GM10248 (cell line): ENCODE results near the gene ARHGAP21.

Experiments used
- CTCF ChIA-PET: fragments of 300-600 bp; sonication (Branson Sonifier 250); formaldehyde crosslinking; extraction: SDS; loops from one replicate; lab custom pipeline; 2021; ENCODE audit warnings: antibody characterized with exemption; lab: Yijun Ruan, JAX
- POLR2A ChIA-PET: fragments of 350-650 bp; sonication (Branson Sonifier 250); formaldehyde crosslinking; extraction: SDS; loops from one replicate; lab custom pipeline; 2020; ENCODE audit warnings: antibody characterized with exemption; lab: Yijun Ruan, JAX
- DNase-seq: peaks from one replicate; pipeline ENCODE4 v3.0.0; 2012; ENCODE audit errors: extremely low spot score
- CTCF ChIP-seq: IDR thresholded peaks from 2 replicates; pipeline ENCODE4 v1.5.1; 2012; ENCODE audit warnings: mild to moderate bottlenecking, low read depth; ENCODE audit errors: extremely low read depth, missing control alignments, control extremely low read depth

Gene ARHGAP21

GRCh38 chr10:24569330-24569796 lies 154.3 kb downstream of the ARHGAP21 start:
- no peak for TF ChIP-seq CTCF
- CTCF ChIA-PET, result interaction anchor here (1.6 kb wide), 1 partner anchor 13 kb away, joined by 4 read pairs; no protein-coding TSS in a partner anchor
- POLR2A ChIA-PET, result no interaction called here
- no peak for DNase-seq

GRCh38 chr10:24568042-24568441 lies 155.6 kb downstream of the ARHGAP21 start:
- ChIA-PET CTCF (no interaction called here), POLR2A (no interaction called here)
- DNase-seq, result no peak
- TF ChIP-seq CTCF, result no peak

GRCh38 chr10:24561453-24561852 lies 162.2 kb downstream of the ARHGAP21 start:
- POLR2A ChIA-PET, result no interaction called here
- DNase-seq, result no peak
- CTCF ChIA-PET, result interaction anchor here (1.4 kb wide), 1 partner anchor 10 kb away, joined by 3 read pairs; no protein-coding TSS in a partner anchor
- TF ChIP-seq CTCF, result no peak

GRCh38 chr10:24556750-24557742 lies 166.6 kb downstream of the ARHGAP21 start:
- POLR2A ChIA-PET, result no interaction called here
- peak; percentile 68 for DNase-seq
- CTCF ChIA-PET, result interaction anchor here (0.6 to 2.8 kb wide), 25 partner anchors 8 to 1401 kb away, joined by 3 to 24 read pairs (median 3); no protein-coding TSS in a partner anchor
- TF ChIP-seq CTCF, result peak; percentile 73

- no peak for TF ChIP-seq CTCF
- CTCF ChIA-PET, result interaction anchor here (0.6 to 2.8 kb wide), 14 partner anchors 10 to 1398 kb away, joined by 3 to 24 read pairs (median 4); no protein-coding TSS in a partner anchor
- POLR2A ChIA-PET, result no interaction called here
- no peak for DNase-seq
Observed at GRCh38 chr10:24556126-24556749, 167.4 kb downstream of the ARHGAP21 start.

- ChIA-PET POLR2A (no interaction called here), CTCF (interaction anchor here (0.7 kb wide), 1 partner anchor 10 kb away, joined by 3 read pairs; no protein-coding TSS in a partner anchor)
- TF ChIP-seq CTCF, result no peak
- DNase-seq, result no peak
Observed at GRCh38 chr10:24554036-24554435, 169.7 kb downstream of the ARHGAP21 start.
